HepG2 (cell line): Measurements from ENCODE around the gene CA10. TPM values are rescaled to one million over a fixed set of nuclear protein-coding genes. Genes with fewer than 3 reads are reported as not detected.

Experiments used
- AGO1 ChIP-seq: fragments of 200-400 bp; formaldehyde crosslinking; IDR thresholded peaks from 2 replicates; pipeline ENCODE4 v1.6.1; 2017; ENCODE audit warnings: mild to moderate bottlenecking, low read depth, low read length, moderate library complexity; ENCODE audit not compliant: poor library complexity, severe bottlenecking
- HNRNPUL1 ChIP-seq: fragments of 200-400 bp; formaldehyde crosslinking; IDR thresholded peaks from 2 replicates; pipeline ENCODE4 v1.6.1; 2017; ENCODE audit warnings: low read depth, mild to moderate bottlenecking, low read length, moderate library complexity
- MTA1 ChIP-seq: sonication (generic); formaldehyde crosslinking; IDR thresholded peaks from 2 replicates; pipeline ENCODE4 v1.4.0; 2020; ENCODE audit warnings: missing genetic modification reagents, mild to moderate bottlenecking, borderline replicate concordance
- MYNN ChIP-seq: sonication (generic); formaldehyde crosslinking; IDR thresholded peaks from 2 replicates; pipeline ENCODE4 v1.4.0; 2020; ENCODE audit warnings: mild to moderate bottlenecking, low read depth, missing genetic modification reagents
- PLRG1 ChIP-seq: fragments of 450-650 bp; conservative IDR thresholded peaks from 2 replicates; pipeline ENCODE4 v1.6.1; 2016
- PTBP1 ChIP-seq: fragments of 200-400 bp; formaldehyde crosslinking; IDR thresholded peaks from 2 replicates; pipeline ENCODE4 v1.6.1; 2018; ENCODE audit warnings: low read length, low read depth; ENCODE audit not compliant: poor library complexity, severe bottlenecking
- SNAI1 ChIP-seq: sonication (generic); formaldehyde crosslinking; IDR thresholded peaks from 2 replicates; pipeline ENCODE4 v1.5.0; 2020; ENCODE audit warnings: mild to moderate bottlenecking, missing genetic modification reagents, borderline replicate concordance
- TCF12 ChIP-seq, 2 experiments: fragments of 450-650 bp in 1 of 2; sonication (generic) in 1 of 2; formaldehyde crosslinking in 1 of 2; IDR thresholded peaks; 2 replicates each; pipeline versions ENCODE4 v1.6.1 to v1.8.0; 2017 to 2022; ENCODE audit warnings: antibody characterized with exemption in 1 of 2, mild to moderate bottlenecking in 1 of 2, missing genetic modification reagents in 1 of 2, moderate library complexity in 1 of 2
- YEATS4 ChIP-seq: sonication (generic); formaldehyde crosslinking; IDR thresholded peaks from 2 replicates; pipeline ENCODE4 v1.4.0; 2020; ENCODE audit warnings: missing genetic modification reagents, borderline replicate concordance
- ZKSCAN1 ChIP-seq: fragments of 150-350 bp; IDR thresholded peaks from 2 replicates; pipeline ENCODE4 v1.6.1; 2014; ENCODE audit warnings: low read length
- ZNF569 ChIP-seq: sonication (generic); formaldehyde crosslinking; IDR thresholded peaks from 2 replicates; pipeline ENCODE4 v1.5.0; 2020; ENCODE audit warnings: mild to moderate bottlenecking, missing genetic modification reagents, moderate library complexity, borderline replicate concordance
- ZNF572 ChIP-seq: sonication (generic); formaldehyde crosslinking; IDR thresholded peaks from 2 replicates; pipeline ENCODE4 v1.5.1; 2020; ENCODE audit warnings: mild to moderate bottlenecking, missing genetic modification reagents
- polyA plus RNA-seq, 8 experiments: library from polyadenylated mRNA; depleted of rRNA in 3 of 8; stranded (reverse) in 7 of 8; unstranded in 1 of 8; fragments of >200 nt; fragmentation: Illumina TruSeq in 4 of 8; extraction: Trizol in 4 of 8; gene quantifications; 2 replicates each; pipeline versions ENCODE4 v1.2.1 to v1.2.3, GENCODE V29; 2011 to 2016; ENCODE audit warnings: low read depth in 4 of 8, missing spikeins in 1 of 8, mixed read lengths in 1 of 8; ENCODE audit not compliant: insufficient read depth in 1 of 8
- total RNA-seq, 5 experiments: library from RNA; depleted of rRNA; stranded (reverse); fragments of >200 nt; fragmentation: Illumina TruSeq; extraction: Trizol; gene quantifications; 2 replicates each; pipeline ENCODE4 v1.2.3, GENCODE V29; 2016; ENCODE audit warnings: low read depth in 1 of 5
- TF ChIP-seq, protein P1 (sequence below): sonication (generic); formaldehyde crosslinking; IDR thresholded peaks from 2 replicates; pipeline ENCODE4 v1.8.1; 2023; ENCODE audit warnings: mild to moderate bottlenecking, missing genetic modification reagents
- TF ChIP-seq, protein P2 (sequence below): sonication (generic); formaldehyde crosslinking; IDR thresholded peaks from 2 replicates; pipeline ENCODE4 v1.4.0; 2020; ENCODE audit warnings: missing genetic modification reagents
- TF ChIP-seq, protein P3 (sequence below): sonication (generic); formaldehyde crosslinking; IDR thresholded peaks from 2 replicates; pipeline ENCODE4 v1.4.0; 2020; ENCODE audit warnings: missing genetic modification reagents, mild to moderate bottlenecking, borderline replicate concordance

Gene CA10
- total and polyA plus RNA-seq, 2 of the 13 experiments (the other 11 are each of a cell fraction or from before 2014, with no cell fraction given), result not detected

DNA sequence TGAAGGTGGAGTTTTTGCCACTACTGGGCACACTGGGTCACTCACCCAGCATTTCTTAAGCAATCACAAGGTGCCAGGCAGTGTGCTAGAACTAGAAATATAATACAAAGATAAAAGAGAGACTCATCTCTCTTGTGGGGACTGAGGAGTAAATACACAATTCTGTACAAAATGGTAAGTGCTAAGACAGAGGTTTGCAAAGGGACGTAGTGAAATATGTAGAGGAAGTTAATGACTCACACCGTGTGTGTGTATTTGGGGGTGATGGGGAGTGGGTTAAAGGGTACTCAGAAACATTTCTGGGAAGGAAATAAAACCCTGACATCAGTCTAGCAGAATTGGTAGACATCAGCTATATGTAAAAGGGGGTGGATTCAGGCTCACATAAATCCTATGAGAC is 389.3 kb downstream of the CA10 start (continued):
- no peak for TF ChIP-seq PLRG1
- no peak for TF ChIP-seq TCF12 (IDR thresholded peaks at IDR 0.05)
- TF ChIP-seq TCF12 (CRISPR knock-in tag; IDR thresholded peaks at IDR 0.05), result no peak
- TF ChIP-seq, protein P1, sequence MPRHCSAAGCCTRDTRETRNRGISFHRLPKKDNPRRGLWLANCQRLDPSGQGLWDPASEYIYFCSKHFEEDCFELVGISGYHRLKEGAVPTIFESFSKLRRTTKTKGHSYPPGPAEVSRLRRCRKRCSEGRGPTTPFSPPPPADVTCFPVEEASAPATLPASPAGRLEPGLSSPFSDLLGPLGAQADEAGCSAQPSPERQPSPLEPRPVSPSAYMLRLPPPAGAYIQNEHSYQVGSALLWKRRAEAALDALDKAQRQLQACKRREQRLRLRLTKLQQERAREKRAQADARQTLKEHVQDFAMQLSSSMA (CRISPR knock-in tag), result no peak
- TF ChIP-seq ZKSCAN1, result no peak
- TF ChIP-seq MYNN (CRISPR knock-in tag), result no peak
- no peak for TF ChIP-seq PTBP1
- no peak for TF ChIP-seq AGO1
- TF ChIP-seq HNRNPUL1, result no peak
- TF ChIP-seq SNAI1 (CRISPR knock-in tag), result no peak
- TF ChIP-seq MTA1, result no peak
- TF ChIP-seq, protein P2, sequence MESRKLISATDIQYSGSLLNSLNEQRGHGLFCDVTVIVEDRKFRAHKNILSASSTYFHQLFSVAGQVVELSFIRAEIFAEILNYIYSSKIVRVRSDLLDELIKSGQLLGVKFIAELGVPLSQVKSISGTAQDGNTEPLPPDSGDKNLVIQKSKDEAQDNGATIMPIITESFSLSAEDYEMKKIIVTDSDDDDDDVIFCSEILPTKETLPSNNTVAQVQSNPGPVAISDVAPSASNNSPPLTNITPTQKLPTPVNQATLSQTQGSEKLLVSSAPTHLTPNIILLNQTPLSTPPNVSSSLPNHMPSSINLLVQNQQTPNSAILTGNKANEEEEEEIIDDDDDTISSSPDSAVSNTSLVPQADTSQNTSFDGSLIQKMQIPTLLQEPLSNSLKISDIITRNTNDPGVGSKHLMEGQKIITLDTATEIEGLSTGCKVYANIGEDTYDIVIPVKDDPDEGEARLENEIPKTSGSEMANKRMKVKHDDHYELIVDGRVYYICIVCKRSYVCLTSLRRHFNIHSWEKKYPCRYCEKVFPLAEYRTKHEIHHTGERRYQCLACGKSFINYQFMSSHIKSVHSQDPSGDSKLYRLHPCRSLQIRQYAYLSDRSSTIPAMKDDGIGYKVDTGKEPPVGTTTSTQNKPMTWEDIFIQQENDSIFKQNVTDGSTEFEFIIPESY (CRISPR knock-in tag), result no peak
- TF ChIP-seq ZNF569 (CRISPR knock-in tag), result no peak
- no peak for TF ChIP-seq YEATS4
- TF ChIP-seq ZNF572 (CRISPR knock-in tag), result no peak
- TF ChIP-seq, protein P3, sequence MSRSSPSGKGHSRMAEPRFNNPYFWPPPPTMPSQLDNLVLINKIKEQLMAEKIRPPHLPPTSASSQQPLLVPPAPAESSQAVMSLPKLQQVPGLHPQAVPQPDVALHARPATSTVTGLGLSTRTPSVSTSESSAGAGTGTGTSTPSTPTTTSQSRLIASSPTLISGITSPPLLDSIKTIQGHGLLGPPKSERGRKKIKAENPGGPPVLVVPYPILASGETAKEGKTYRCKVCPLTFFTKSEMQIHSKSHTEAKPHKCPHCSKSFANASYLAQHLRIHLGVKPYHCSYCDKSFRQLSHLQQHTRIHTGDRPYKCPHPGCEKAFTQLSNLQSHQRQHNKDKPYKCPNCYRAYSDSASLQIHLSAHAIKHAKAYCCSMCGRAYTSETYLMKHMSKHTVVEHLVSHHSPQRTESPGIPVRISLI, result no peak
